A673 (cell line): ENCODE data around the gene MS4A15. TPM values are rescaled to one million over a fixed set of nuclear protein-coding genes. Genes with fewer than 3 reads are reported as not detected.
"Not testable (repeated sequence)": the region's sequence is repeated elsewhere in the genome, so short reads cannot be mapped to it uniquely, and the experiment has no call there.

ENCODE experiments used
- BruUV-seq: library from RNA; stranded (reverse); fragments of 400-500 nt; replicated peaks from 2 replicates; lab custom pipeline; 2021; lab: Mats Ljungman, UMichigan
- CTCF ChIA-PET: fragments of 300-600 bp; sonication (Branson Sonifier 250); formaldehyde crosslinking; loops from one replicate; lab custom pipeline; 2022; ENCODE audit warnings: antibody characterized with exemption; lab: Charles Lee
- POLR2A ChIA-PET: fragments of 300-600 bp; sonication (Branson Sonifier 250); formaldehyde crosslinking; loops from one replicate; lab custom pipeline; 2022; ENCODE audit warnings: antibody characterized with exemption; ENCODE audit not compliant: low non-redundant PET; lab: Charles Lee
- DNase-seq: peaks from one replicate; pipeline ENCODE4 v3.0.0-alpha.2; 2015; ENCODE audit warnings: low spot score
- H3K27ac ChIP-seq: fragments of 200-600 bp; sonication (generic); 2 replicates; pipeline ENCODE4 v1.5.1; 2016; ENCODE audit warnings: mixed run types, low read depth, mild to moderate bottlenecking, mixed read lengths, antibody characterized with exemption, low read length; ENCODE audit not compliant: poor library complexity, severe bottlenecking
- H3K27me3 ChIP-seq: fragments of 200-600 bp; sonication (generic); replicated peaks from 2 replicates; pipeline ENCODE4 v1.6.1; 2017; ENCODE audit warnings: mixed run types, low read depth, mild to moderate bottlenecking, mixed read lengths, antibody characterized with exemption, low read length; ENCODE audit not compliant: insufficient read depth, poor library complexity
- H3K36me3 ChIP-seq: fragments of 200-600 bp; sonication (generic); 2 replicates; pipeline ENCODE4 v1.6.1; 2016; ENCODE audit warnings: mixed run types, mild to moderate bottlenecking, mixed read lengths, antibody characterized with exemption, low read length; ENCODE audit not compliant: insufficient read depth, poor library complexity, severe bottlenecking
- H3K4me1 ChIP-seq: fragments of 200-600 bp; sonication (generic); 2 replicates; pipeline ENCODE4 v1.6.1; 2017; ENCODE audit warnings: mixed run types, mild to moderate bottlenecking, mixed read lengths, antibody characterized with exemption, low read length; ENCODE audit not compliant: insufficient read depth, poor library complexity, severe bottlenecking
- H3K4me3 ChIP-seq: fragments of 200-600 bp; sonication (generic); 2 replicates; pipeline ENCODE4 v1.5.1; 2016; ENCODE audit warnings: low read depth, mixed run types, mild to moderate bottlenecking, mixed read lengths, low read length; ENCODE audit not compliant: poor library complexity, severe bottlenecking
- H3K9me3 ChIP-seq: fragments of 200-600 bp; sonication (generic); 2 replicates; pipeline ENCODE4 v1.6.1; 2016; ENCODE audit warnings: mixed run types, low read depth, mild to moderate bottlenecking, mixed read lengths, antibody characterized with exemption, low read length; ENCODE audit not compliant: poor library complexity, severe bottlenecking
- EZH2 ChIP-seq: fragments of 200-600 bp; sonication (generic); IDR thresholded peaks from 2 replicates; pipeline ENCODE4 v1.6.1; 2017; ENCODE audit warnings: borderline replicate concordance, low read depth, mild to moderate bottlenecking, mixed read lengths, antibody characterized with exemption, low read length; ENCODE audit not compliant: poor library complexity, severe bottlenecking
- intact Hi-C: fragments of 100-400 bp; cut with micrococcal nuclease; formaldehyde crosslinking; loops from one replicate; pipeline ENCODE4 v1.10.0; 2022; ENCODE audit not compliant: unreplicated experiment
- total RNA-seq: library from RNA; stranded (reverse); gene quantifications from 2 replicates; pipeline ENCODE4 v1.2.3, GENCODE V29; 2021
- TF ChIP-seq, protein P1 (sequence below): fragments of 300-800, 200-600 bp; sonication (generic); conservative IDR thresholded peaks from 2 replicates; pipeline ENCODE4 v1.5.1; 2017; ENCODE audit warnings: low read depth, mild to moderate bottlenecking, antibody characterized with exemption, low read length, moderate library complexity, mixed read lengths

The MS4A15 gene
- total RNA-seq, 1 experiment from 2014 or later = not detected

DNA sequence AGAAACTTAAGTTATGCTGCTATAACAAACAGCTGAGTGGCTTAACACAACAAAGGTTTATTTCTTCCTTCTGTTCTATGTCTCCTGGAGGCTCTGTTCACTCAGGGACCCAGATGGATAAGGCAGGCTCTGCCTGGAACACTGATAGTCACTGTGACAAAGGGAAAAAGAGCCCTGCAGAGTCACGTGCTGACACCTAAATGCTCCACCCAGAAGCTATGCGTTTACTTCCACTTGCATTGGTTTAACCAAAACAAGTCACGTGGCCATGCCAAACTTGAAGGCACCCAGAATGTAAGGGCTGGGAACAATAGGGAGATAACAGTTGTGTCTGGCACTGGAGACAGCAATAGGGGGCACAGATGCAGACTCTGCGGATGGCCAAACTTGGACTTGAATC lies 3.4 kb upstream of the MS4A15 start:
- TF ChIP-seq EZH2 = no peak
- TF ChIP-seq, protein P1, sequence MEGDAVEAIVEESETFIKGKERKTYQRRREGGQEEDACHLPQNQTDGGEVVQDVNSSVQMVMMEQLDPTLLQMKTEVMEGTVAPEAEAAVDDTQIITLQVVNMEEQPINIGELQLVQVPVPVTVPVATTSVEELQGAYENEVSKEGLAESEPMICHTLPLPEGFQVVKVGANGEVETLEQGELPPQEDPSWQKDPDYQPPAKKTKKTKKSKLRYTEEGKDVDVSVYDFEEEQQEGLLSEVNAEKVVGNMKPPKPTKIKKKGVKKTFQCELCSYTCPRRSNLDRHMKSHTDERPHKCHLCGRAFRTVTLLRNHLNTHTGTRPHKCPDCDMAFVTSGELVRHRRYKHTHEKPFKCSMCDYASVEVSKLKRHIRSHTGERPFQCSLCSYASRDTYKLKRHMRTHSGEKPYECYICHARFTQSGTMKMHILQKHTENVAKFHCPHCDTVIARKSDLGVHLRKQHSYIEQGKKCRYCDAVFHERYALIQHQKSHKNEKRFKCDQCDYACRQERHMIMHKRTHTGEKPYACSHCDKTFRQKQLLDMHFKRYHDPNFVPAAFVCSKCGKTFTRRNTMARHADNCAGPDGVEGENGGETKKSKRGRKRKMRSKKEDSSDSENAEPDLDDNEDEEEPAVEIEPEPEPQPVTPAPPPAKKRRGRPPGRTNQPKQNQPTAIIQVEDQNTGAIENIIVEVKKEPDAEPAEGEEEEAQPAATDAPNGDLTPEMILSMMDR = no peak
- POLR2A ChIA-PET = no interaction called here
- H3K9me3 ChIP-seq = no peaks in the 10 kb centered on the region
- intact Hi-C loops = no loop called here
- H3K27ac ChIP-seq = no peak overlapping the region
- H3K27me3 ChIP-seq = peaks cover 24% of the 10 kb centered on the region
- CTCF ChIA-PET = no interaction called here
- DNase-seq = no peak
- BruUV-seq = no TSS peak
- H3K4me1 ChIP-seq = no peaks in the 10 kb centered on the region
- no peaks in the 10 kb centered on the region for H3K36me3 ChIP-seq
- no peak overlapping the region for H3K4me3 ChIP-seq

DNA sequence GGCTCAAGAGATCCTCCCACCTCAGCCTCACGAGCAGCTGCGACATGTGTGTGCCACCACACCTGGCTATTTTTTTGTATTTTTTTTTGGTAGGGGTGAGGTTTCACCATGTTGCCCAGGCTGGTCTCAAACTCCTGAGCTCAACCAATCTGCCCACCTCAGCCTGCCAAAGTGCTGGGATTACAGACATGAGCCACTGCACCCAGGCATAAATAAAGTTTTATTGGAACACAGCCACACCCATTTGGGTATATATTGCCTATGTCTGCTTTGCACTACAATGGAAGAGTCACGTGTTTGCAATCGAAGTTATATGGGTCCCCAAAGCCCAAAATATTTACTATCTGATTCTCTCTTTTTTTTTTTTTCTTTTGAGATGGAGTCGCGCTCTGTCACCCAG lies 1.8 kb upstream of the MS4A15 start:
- H3K27ac ChIP-seq = no peak overlapping the region
- no peak for DNase-seq
- POLR2A ChIA-PET = no interaction called here
- CTCF ChIA-PET = no interaction called here
- peaks cover 29% of the 10 kb centered on the region for H3K27me3 ChIP-seq
- TF ChIP-seq EZH2 = no peak
- TF ChIP-seq, protein P1 = no peak
- BruUV-seq = no TSS peak
- H3K9me3 ChIP-seq = no peaks in the 10 kb centered on the region
- no peaks in the 10 kb centered on the region for H3K4me1 ChIP-seq
- no peak overlapping the region for H3K4me3 ChIP-seq
- no peaks in the 10 kb centered on the region for H3K36me3 ChIP-seq
- intact Hi-C loops = loop anchor here (5.0 kb wide), 1 partner anchor 53 kb away; no protein-coding TSS in a partner anchor

DNA sequence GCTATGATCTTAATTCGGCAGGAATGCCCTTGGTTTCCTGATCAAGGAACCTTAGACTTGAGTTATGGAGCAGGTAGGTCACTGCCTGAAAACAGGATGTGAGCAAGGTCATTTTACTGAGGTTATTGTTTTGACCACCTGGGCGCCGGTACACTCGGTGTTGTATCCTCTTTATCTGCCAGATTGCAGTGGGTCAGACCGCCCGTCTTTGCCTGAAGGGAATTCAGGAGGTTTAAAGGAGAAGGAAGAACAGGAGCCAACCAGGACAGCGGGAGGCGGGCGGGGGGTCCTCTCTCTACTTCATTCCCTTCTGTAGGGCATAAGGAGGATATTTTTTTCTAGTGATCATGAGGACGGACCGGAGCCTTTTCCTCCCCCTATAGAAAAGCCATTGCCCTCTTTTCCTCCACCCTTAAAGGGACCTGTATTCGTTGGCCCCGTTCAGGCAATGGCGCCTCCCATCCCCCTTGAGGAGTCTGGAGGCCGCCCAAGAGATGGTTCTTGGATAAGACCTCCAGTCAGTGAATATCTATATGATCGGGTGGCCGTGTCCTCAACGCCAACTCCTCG lies 649 bp downstream of the MS4A15 start:
- TF ChIP-seq EZH2 = no peak
- TF ChIP-seq, protein P1 = no peak
- no peak for DNase-seq
- CTCF ChIA-PET = interaction anchor here (0.9 kb wide), 1 partner anchor 100 kb away, joined by 7 read pairs; no protein-coding TSS in a partner anchor
- BruUV-seq = no TSS peak
- Histone ChIP-seq H3K27ac (no peak overlapping the region), H3K27me3 (peaks cover 14% of the 10 kb centered on the region), H3K9me3 (no peaks in the 10 kb centered on the region), H3K36me3 (no peaks in the 10 kb centered on the region), H3K4me3 (no peak overlapping the region), H3K4me1 (no peaks in the 10 kb centered on the region)
- POLR2A ChIA-PET = no interaction called here
- intact Hi-C loops = loop anchor here (5.0 kb wide), 1 partner anchor 55 kb away; no protein-coding TSS in a partner anchor

DNA sequence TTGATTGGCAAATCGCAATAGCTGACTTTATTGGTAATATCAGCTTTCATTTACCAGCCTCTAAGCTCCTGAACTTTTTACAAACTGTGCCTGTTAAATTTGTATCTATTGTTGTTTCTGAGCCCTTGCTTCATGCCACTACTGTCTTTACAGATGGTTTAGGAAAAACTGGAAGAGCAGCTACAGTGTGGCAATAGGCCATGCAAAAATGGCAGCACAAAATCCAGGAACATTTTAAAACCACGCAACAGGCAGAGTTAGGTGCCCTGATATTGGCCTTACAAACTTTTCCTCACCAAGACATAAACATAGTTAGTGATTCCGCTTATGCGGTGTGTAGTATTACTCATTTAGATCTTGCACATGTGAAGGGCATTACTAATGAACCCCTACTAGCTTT lies 2.0 kb downstream of the MS4A15 start:
- H3K36me3 ChIP-seq, POLR2A ChIA-PET, BruUV-seq, H3K4me1 ChIP-seq, DNase-seq, H3K4me3 ChIP-seq, H3K9me3 ChIP-seq, H3K27ac ChIP-seq: not testable (repeated sequence)
- CTCF ChIA-PET = interaction anchor here (0.6 to 0.7 kb wide), 2 partner anchors 162 to 163 kb away, joined by 3 read pairs; no protein-coding TSS in a partner anchor
- H3K27me3 ChIP-seq = peaks cover 10% of the 10 kb centered on the region
- intact Hi-C loops = loop anchor here (5.0 kb wide), 1 partner anchor 56 kb away; no protein-coding TSS in a partner anchor

DNA sequence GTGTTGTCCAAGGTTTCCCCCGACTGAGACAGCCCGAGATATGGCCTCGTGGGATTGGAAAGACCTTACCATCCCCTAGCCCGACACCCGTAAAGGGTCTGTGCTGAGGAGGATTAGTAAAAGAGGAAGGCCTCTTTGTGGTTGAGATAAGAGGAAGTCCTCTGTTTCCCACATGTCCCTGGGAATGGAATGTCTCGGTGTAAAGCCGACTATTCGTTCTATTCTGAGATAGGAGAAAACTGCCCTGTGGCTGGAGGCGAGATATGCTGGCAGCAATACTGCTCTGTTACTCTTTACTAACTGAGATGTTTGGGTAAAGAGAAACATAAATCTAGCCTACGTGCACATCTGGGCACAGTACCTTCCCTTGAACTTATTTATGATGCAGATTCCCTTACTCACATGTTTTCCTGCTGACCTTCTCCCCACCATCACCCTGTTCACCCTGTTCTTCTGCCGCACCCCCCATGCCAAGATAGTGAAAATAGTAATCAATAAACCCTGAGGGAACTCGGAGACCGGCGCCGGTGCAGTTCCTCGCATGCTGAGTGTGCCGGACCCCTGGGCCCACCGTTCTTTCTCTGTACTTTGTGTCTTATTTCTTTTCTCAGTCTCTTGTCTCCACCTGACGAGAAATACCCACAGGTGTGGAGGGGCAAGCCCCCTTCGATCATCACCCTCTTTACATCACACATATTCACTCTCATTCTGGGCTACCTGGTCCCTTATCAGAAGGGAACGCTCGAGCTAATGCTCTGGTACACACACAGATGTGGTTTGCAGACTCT lies 3.0 kb downstream of the MS4A15 start:
- H3K9me3 ChIP-seq, H3K36me3 ChIP-seq, CTCF ChIA-PET, DNase-seq, BruUV-seq, H3K27ac ChIP-seq, POLR2A ChIA-PET, H3K4me1 ChIP-seq, H3K4me3 ChIP-seq: not testable (repeated sequence)
- peaks cover 10% of the 10 kb centered on the region for H3K27me3 ChIP-seq
- intact Hi-C loops = loop anchor here (5.0 kb wide), 1 partner anchor 57 kb away; no protein-coding TSS in a partner anchor
